Cortex of kidney (tissue), 1 donor: Measurements from ENCODE around the gene ATP2A3.

Source experiments
- DNase-seq: peaks from one replicate; lab custom pipeline; 2025; lab: John Stamatoyannopoulos, UW

Gene ATP2A3

DNA sequence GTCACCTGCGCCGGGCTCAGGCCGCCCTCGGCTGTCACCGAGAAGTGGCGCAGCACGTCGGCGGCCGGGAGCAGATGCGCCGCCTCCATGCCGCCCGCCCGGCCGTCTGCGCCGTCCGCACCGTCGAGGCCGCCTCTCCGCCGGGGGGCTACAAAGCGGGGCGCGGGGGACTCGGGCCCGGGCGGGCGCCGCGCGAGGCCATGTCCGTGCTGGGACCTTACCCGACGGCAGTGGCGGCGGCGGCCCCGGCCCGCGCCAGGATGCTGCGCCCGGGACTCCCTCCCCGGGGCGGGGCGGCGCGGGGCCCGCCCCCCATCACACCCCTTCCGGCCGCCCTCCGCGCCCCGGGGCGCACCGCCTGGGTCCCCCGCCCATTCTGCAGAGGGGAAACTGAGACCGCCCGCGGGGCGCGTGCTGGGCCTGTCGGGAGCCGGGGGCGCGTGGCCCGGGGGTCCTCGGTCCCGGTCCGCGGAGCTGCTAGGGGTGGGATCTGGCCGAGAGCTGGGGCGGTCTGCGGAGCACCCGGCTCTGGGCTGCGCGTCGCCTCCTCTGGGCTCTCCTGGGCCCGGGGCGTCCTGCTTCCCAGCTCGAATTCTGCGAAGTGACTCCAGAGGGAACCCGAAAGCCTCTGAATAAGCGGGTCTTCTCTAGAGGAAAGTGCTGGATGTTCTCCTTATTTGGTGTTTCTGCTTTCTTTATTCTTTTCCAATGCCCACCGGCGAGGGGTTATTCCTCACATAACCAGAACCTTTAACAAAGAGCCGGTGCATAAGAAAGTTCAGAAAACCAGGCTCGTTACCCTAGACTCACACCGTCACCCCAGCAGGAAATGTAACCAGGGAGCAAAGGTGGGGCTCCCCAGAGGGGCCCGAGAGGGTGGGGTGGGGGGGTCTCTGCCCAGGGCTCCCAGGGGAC lies at the start of gene ATP2A3:
Gene ATP2A3, minus strand, starts transcription at position 235 of the 915 bp plus-strand sequence. Its CDS starts 146 bp downstream, at position 89.
- DNase-seq: no peak

DNA sequence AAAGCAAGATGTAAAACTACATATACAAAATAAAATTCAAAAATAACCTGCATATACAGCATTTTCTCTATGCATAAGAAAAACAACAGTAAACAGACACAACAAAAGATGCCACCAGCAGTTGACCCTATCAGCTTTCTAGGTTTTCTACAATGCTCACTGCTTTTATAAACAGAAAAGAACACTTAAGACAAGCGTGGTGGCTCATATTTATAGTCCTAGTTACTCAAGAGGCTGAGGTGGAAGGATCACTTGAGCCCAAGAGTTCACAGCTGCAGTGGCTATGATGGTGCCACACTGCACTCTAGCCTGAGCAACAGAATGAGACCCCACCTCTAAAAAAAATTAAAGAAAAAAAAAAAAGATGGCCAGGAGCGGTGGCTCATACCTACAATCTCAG lies 46.5 kb upstream of the ATP2A3 start:
- no peak for DNase-seq

GRCh38 chr17:4009186-4009785 lies 45.0 kb upstream of the ATP2A3 start:
- DNase-seq: no peak

DNA sequence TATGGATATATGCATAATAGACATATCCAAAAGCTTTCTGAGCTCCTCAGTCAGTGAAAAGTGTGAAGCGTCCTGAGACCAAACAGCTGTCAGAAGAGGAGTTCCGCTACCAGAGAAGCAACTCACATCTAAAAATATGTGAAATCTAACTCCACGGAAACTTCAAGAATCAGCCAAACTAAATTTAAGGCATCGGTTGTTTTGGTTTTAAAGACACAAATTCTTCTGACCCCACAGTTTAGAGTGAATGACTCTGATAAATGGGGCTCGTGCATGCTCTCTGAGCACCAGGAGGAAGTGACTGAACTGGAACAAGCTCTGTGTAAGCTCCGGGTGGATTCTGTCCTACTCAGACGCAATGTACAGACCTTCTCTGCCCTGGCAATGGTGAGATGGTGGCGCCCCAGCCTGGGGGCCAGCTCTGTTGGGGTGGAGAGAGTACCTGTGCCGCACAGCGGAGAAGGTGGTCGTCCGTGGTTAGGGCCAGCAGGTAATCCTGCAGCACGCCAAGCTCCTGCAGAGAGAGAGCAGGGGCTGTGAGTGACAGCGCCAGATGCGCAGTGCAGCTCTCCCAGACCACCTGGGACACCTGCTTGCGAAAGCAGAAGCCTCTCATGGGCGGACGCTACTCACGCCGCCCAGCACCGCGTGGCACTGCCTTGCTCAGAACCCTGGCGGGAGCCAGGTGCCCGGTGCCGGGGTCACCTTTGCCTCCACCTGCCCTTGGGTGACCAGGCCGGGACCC lies 44.4 kb upstream of the ATP2A3 start:
- no peak for DNase-seq

GRCh38 chr17:4008082-4008435 lies 43.8 kb upstream of the ATP2A3 start:
- no peak for DNase-seq

GRCh38 chr17:4007346-4008081 lies 43.3 kb upstream of the ATP2A3 start:
- DNase-seq: no peak

DNA sequence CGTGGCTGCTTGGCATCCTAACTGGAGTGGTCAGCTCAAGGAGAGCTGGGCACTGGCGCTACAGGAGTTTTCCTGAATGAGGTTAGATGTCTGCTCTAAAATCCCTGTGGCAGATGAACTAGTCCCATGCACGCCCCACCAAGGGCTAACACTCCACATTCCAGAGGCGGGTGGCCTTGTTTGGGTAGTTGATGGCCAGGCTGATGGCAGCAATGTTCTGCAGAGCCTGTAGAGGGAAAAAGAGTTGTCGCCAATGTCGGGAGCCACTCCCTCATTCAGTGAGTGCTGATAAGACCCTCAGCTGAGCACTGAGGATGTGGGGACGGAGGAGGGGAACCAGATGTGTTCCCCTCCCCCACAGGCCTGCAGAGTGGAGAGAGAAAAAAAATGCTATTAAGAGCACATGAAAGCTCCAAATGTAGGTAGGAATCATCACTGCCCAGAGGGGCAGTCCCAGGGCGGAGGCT lies 42.5 kb upstream of the ATP2A3 start:
- DNase-seq: no peak

GRCh38 chr17:4006165-4006589 lies 41.9 kb upstream of the ATP2A3 start:
- no peak for DNase-seq

DNA sequence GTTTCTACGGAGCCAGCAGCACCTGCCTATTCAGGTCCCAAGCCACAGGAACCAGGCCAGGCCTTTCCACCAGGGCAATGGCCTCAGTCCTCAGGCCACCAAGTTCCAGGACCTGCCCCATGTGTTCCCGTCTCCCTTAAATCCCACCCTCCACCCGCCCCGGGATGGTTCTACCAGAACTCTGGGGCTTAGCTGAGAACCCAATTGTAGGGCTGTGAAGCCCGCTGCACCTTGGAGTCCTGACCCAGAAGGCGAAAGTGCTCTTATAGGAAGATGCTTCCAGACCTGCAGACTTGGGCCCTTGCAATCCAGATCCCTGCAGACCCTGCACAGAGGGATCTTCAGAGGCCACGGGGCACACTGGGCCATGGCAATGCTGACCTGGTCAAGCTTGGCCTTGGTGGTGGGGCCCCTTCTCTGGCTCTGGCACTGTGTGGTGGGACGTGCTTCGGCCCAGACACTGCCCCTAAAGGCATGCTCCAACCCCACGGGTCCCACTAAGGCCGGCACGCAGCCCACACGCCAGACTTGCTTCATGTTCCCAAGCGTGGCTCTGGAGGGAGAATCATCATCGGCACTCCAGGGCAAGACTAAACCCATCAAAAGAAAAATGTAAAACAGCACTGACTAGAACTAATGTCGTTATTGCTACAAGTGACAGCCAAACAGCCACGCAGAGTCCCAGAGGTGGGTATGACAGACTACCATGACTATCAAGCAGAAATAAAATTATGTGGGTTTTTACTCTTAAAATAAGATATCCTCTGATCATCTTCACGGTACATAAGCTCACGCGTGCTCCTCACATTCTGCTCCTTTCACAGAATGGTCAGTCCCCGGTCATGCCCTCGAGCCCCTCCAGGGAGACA lies 41.3 kb upstream of the ATP2A3 start:
- no peak for DNase-seq

GRCh38 chr17:4004517-4005295 lies 40.5 kb upstream of the ATP2A3 start:
- no peak for DNase-seq

GRCh38 chr17:4003501-4004421 lies 39.5 kb upstream of the ATP2A3 start:
- DNase-seq: no peak

DNA sequence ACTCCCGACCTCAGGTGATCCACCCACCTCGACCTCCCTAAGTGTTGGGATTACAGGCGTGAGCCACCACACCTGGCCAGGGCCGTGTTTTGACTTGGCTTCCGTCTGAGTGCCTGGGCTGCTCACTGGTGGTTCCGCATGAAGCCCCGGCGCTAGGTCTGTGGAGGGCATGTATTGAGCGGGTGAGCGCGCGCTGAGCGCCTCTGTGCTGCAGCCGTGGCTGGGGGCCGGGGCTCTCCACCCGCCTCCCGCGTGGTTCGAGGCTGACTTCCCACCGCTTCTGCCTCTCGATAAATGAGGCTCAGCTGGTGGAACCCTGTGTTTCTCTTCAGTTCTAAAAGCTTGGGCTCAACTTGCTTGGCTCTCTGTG lies 38.9 kb upstream of the ATP2A3 start:
- no peak for DNase-seq

DNA sequence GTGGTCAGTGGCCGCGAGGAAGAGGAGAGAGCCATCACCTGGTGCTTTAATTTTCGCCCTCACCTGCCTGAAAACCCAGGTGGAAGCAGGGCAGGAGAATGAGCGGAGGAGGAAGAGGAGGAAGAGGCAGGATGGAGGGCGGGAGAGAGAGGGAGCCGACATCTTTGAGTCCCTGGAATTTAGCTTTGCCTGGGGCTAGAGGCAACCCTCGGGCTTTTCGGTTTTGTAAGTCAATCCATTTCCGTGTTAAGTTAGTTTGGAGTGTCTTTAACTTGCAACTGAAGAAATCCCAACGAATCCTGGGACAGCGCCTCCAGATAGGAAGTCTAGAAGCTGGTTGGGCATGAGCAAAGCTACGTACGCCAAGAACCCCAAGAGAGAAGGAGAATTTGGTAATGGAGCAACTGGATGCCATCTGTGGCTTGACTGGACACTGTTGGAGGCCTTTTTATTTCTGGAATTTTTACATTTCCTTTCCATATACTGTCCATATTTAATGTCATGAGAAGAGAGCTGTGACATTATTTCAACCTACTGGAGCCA lies 36.9 kb upstream of the ATP2A3 start:
- no peak for DNase-seq

DNA sequence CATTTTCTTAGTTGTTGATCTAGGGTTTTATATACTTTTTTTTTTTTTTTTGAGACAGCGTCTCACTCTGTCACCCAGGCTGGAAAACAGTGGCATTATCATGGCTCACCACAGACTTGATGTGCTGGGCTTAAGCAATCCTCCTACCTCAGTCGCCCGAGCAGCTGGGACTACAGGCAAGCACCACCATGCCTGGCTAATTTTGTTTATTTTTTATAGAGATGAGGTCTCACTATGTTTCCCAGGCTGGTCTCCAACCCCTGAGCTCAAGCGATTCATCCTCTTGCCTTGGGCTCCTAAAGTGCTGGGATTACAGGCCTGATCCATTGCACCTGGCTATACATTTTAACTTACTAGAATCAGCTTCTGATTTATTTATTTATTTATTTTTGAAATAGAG lies 34.2 kb upstream of the ATP2A3 start:
- DNase-seq: no peak

DNA sequence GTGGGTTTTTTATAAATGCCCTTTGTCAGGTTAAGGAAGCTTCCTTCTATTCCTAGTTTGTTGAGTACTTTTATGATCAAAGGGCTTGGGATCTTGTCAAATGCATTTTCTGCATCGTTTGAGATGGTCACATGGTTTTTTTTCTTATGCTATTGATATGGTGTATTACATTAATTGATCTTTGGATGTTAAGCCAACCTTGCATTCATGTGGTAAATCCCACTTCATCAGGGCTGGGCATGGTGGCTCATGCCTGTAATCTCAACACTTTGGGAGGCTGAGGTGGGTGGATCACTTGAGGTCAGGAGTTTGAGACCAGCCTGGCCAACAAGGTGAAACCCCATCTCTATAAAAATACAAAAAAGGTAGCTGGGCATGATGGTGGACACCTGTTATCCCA lies 30.8 kb upstream of the ATP2A3 start:
- DNase-seq: no peak

GRCh38 chr17:3994221-3994576 lies 30.0 kb upstream of the ATP2A3 start:
- DNase-seq: no peak

- no peak for DNase-seq
Observed at GRCh38 chr17:3993493-3994220, 29.4 kb upstream of the ATP2A3 start.

DNA sequence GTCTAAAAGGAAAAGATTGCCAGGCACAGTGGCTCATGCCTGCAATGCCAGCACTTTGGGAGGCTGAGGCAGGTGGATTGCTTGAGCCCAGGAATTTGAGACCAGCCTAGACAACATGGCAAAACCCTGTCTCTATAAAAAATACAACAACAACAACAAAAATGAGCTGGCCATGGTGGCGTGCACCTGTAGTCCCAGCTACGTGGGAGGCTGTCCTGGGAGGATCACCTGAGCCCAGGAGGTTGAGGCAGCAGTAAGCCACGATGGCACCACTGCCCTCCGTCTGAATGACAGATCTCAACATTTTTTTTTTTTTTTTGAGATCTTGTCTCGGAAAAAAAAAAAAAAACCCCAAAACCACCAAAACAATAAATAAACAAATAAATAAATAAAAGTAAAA lies 28.1 kb upstream of the ATP2A3 start:
- DNase-seq: no peak
